H1 (cell line): ENCODE measurements around the gene CFC1B. TPM values are rescaled to one million over a fixed set of nuclear protein-coding genes. Genes with fewer than 3 reads are reported as not detected.
"Not testable (repeated sequence)": the region's sequence is repeated elsewhere in the genome, so short reads cannot be mapped to it uniquely, and the experiment has no call there.

Experiments used
- CTCF ChIA-PET: fragments of 300-600 bp; sonication (Branson Sonifier 250); formaldehyde crosslinking; loops from one replicate; lab custom pipeline; 2021; ENCODE audit not compliant: partially characterized antibody; lab: Charles Lee
- POLR2A ChIA-PET: fragments of 300-600 bp; sonication (Branson Sonifier 250); formaldehyde crosslinking; loops from one replicate; lab custom pipeline; 2021; ENCODE audit warnings: inconsistent platforms; ENCODE audit not compliant: partially characterized antibody; lab: Charles Lee
- DNase-seq, 2 experiments: peaks; one replicate each; pipeline versions ENCODE4 v3.0.0 to v3.0.0-alpha.2; 2010 to 2022; ENCODE audit warnings: low spot score in 2 of 2, low read depth in 1 of 2, mixed read lengths in 1 of 2
- FAIRE-seq: peaks from 2 replicates; lab custom pipeline; 2011; peaks lifted over from hg19 to GRCh38; lab: Jason Lieb, UNC
- H2AFZ ChIP-seq: 2 replicates; pipeline ENCODE4 v1.8.1; 2012; ENCODE audit warnings: low read length, inconsistent platforms
- H2AK5ac ChIP-seq: 2 replicates; pipeline ENCODE4 v1.6.1; 2013; ENCODE audit warnings: low read depth, low read length
- H2BK120ac ChIP-seq: replicated peaks from 2 replicates; pipeline ENCODE3; 2013; ENCODE audit warnings: low read depth, low read length, inconsistent platforms
- H2BK12ac ChIP-seq: 2 replicates; pipeline ENCODE4 v1.6.1; 2013; ENCODE audit warnings: low read depth, low read length
- H2BK15ac ChIP-seq: 2 replicates; pipeline ENCODE4 v1.6.1; 2013; ENCODE audit warnings: low read length
- H2BK20ac ChIP-seq: 2 replicates; pipeline ENCODE4 v1.6.1; 2013; ENCODE audit warnings: low read length
- H2BK5ac ChIP-seq: 2 replicates; pipeline ENCODE4 v1.6.1; 2013; ENCODE audit warnings: low read depth, low read length
- H3K14ac ChIP-seq: 2 replicates; pipeline ENCODE4 v1.6.1; 2013; ENCODE audit warnings: inconsistent platforms; ENCODE audit not compliant: insufficient read length
- H3K18ac ChIP-seq: 2 replicates; pipeline ENCODE4 v1.6.1; 2013; ENCODE audit warnings: low read length; ENCODE audit errors: extremely low read depth
- H3K23ac ChIP-seq: 2 replicates; pipeline ENCODE4 v1.6.1; 2013; ENCODE audit warnings: inconsistent platforms; ENCODE audit not compliant: insufficient read length
- H3K23me2 ChIP-seq: 2 replicates; pipeline ENCODE4 v1.6.1; 2013; ENCODE audit warnings: low read depth, low read length
- H3K27ac ChIP-seq: 2 replicates; pipeline ENCODE4 v1.6.1; 2011; ENCODE audit warnings: low read depth, low read length, inconsistent platforms
- H3K27me3 ChIP-seq, 4 experiments: replicated peaks in 1 of 4; 1 replicate in 1 of 4; 2 replicates in 3 of 4; pipeline versions ENCODE4 v1.6.1 to v1.8.1; 2011 to 2013; ENCODE audit warnings: low read length in 3 of 4, mild to moderate bottlenecking in 3 of 4, inconsistent platforms in 2 of 4, mixed read lengths in 2 of 4, moderate library complexity in 1 of 4; ENCODE audit not compliant: control insufficient read depth in 3 of 4, insufficient read depth in 3 of 4; ENCODE audit errors: extremely low read depth in 1 of 4
- H3K36me3 ChIP-seq, 4 experiments: 2 replicates each; pipeline versions ENCODE4 v1.6.1 to v1.8.1; 2011 to 2013; ENCODE audit warnings: mild to moderate bottlenecking in 4 of 4, low read length in 3 of 4, moderate library complexity in 2 of 4, control low read depth in 1 of 4, inconsistent platforms in 1 of 4; ENCODE audit not compliant: insufficient read depth in 4 of 4, control insufficient read depth in 2 of 4
- H3K4ac ChIP-seq: replicated peaks from 2 replicates; pipeline ENCODE3; 2013; ENCODE audit warnings: low read length, low read depth, mixed read lengths, inconsistent platforms; ENCODE audit not compliant: insufficient read length
- H3K4me1 ChIP-seq, 4 experiments: replicated peaks in 1 of 4; 1 replicate in 1 of 4; 2 replicates in 3 of 4; pipeline versions ENCODE4 v1.6.1 to v1.8.1; 2011 to 2013; ENCODE audit warnings: low read length in 3 of 4, inconsistent platforms in 2 of 4, mixed read lengths in 1 of 4; ENCODE audit not compliant: insufficient read depth in 4 of 4, control insufficient read depth in 3 of 4
- H3K4me2 ChIP-seq, 2 experiments: 2 replicates each; pipeline versions ENCODE4 v1.6.1 to v1.8.1; 2011 to 2013; ENCODE audit warnings: low read depth in 2 of 2, low read length in 2 of 2, control low read depth in 1 of 2, inconsistent platforms in 1 of 2, mild to moderate bottlenecking in 1 of 2; ENCODE audit not compliant: insufficient read depth in 1 of 2
- H3K4me3 ChIP-seq, 4 experiments: fragments of 200-600, 300-600 bp in 1 of 4; sonication (generic), shearing (Covaris generic), sonication (Bioruptor Twin) in 1 of 4; 2 replicates each; pipeline versions ENCODE4 v1.5.1 to v1.8.1; 2011 to 2016; ENCODE audit warnings: low read length in 4 of 4, low read depth in 3 of 4, control low read depth in 2 of 4, inconsistent platforms in 2 of 4, mild to moderate bottlenecking in 2 of 4, mixed read lengths in 1 of 4, moderate library complexity in 1 of 4; ENCODE audit not compliant: insufficient read depth in 2 of 4; ENCODE audit errors: extremely low read depth in 1 of 4
- H3K56ac ChIP-seq: replicated peaks from 2 replicates; pipeline ENCODE3; 2013; ENCODE audit warnings: low read depth, mild to moderate bottlenecking, mixed read lengths, low read length, inconsistent platforms; ENCODE audit not compliant: insufficient read length
- H3K79me1 ChIP-seq: 2 replicates; pipeline ENCODE4 v1.6.1; 2013; ENCODE audit warnings: low read depth, low read length, control low read depth
- H3K79me2 ChIP-seq, 2 experiments: 2 replicates each; pipeline versions ENCODE4 v1.6.1 to v1.8.1; 2012 to 2013; ENCODE audit warnings: low read length in 2 of 2, mild to moderate bottlenecking in 2 of 2, inconsistent platforms in 1 of 2; ENCODE audit not compliant: insufficient read depth in 2 of 2, control insufficient read depth in 1 of 2
- H3K9ac ChIP-seq, 4 experiments: replicated peaks in 1 of 4; 1 replicate in 1 of 4; 2 replicates in 3 of 4; pipeline versions ENCODE4 v1.6.1 to v1.8.1; 2011 to 2013; ENCODE audit warnings: low read depth in 3 of 4, low read length in 3 of 4, control low read depth in 2 of 4, mild to moderate bottlenecking in 2 of 4, moderate library complexity in 2 of 4, inconsistent platforms in 1 of 4; ENCODE audit errors: extremely low read depth in 1 of 4
- H3K9me3 ChIP-seq, 2 experiments: 2 replicates each; pipeline versions ENCODE4 v1.6.1 to v1.8.1; 2012 to 2013; ENCODE audit warnings: mild to moderate bottlenecking in 2 of 2, moderate library complexity in 2 of 2, control low read depth in 1 of 2, inconsistent platforms in 1 of 2, low read depth in 1 of 2, low read length in 1 of 2, mixed read lengths in 1 of 2; ENCODE audit not compliant: insufficient read depth in 2 of 2
- H4K20me1 ChIP-seq, 2 experiments: replicated peaks in 1 of 2; 2 replicates each; pipeline versions ENCODE3 to v1.8.1; 2011 to 2013; ENCODE audit warnings: inconsistent platforms in 2 of 2, low read length in 2 of 2, mild to moderate bottlenecking in 1 of 2; ENCODE audit not compliant: insufficient read depth in 2 of 2, control insufficient read depth in 1 of 2
- H4K5ac ChIP-seq: 2 replicates; pipeline ENCODE4 v1.6.1; 2013; ENCODE audit warnings: low read length, low read depth, mixed read lengths, inconsistent platforms; ENCODE audit not compliant: insufficient read length
- H4K8ac ChIP-seq: 2 replicates; pipeline ENCODE4 v1.8.0; 2013; ENCODE audit warnings: mild to moderate bottlenecking, moderate library complexity, low read length, inconsistent platforms; ENCODE audit not compliant: insufficient read depth; ENCODE audit errors: extremely low read depth
- H4K91ac ChIP-seq: replicated peaks from 2 replicates; pipeline ENCODE3; 2013; ENCODE audit warnings: low read length, mixed read lengths, inconsistent platforms; ENCODE audit not compliant: insufficient read length
- WGBS, 2 experiments: shearing (Covaris generic) in 1 of 2; methylation state at CpG; one replicate each; pipeline versions ENCODE4 v1.1.6 to v1.1.7; 2013 to 2015; ENCODE audit warnings: low lambda C conversion rate in 2 of 2, mixed read lengths in 2 of 2, inconsistent platforms in 1 of 2, low coverage in 1 of 2, missing lambda C conversion rate in 1 of 2; ENCODE audit not compliant: insufficient replicate concordance in 2 of 2, insufficient coverage in 1 of 2, insufficient read length in 1 of 2; ENCODE audit errors: extremely low coverage in 1 of 2, missing lambda C conversion rate in 1 of 2; 5-methylcytosine and 5-hydroxymethylcytosine counted together
- polyA plus RNA-seq, 7 experiments: library from polyadenylated mRNA; depleted of rRNA in 3 of 7; stranded (reverse) in 5 of 7; unstranded in 2 of 7; fragments of >200 nt in 5 of 7; fragments of 200-250 nt in 2 of 7; gene quantifications; 1 replicate in 5 of 7; 2 replicates in 1 of 7; 4 replicates in 1 of 7; pipeline versions ENCODE4 v1.2.1 to v1.2.3, GENCODE V29; 2011 to 2013; ENCODE audit warnings: missing spikeins in 2 of 7, mixed read lengths in 2 of 7
- total RNA-seq: library from RNA; stranded (reverse); fragmentation: NEBNext Ultra II Directional; extraction: Animal tissue kit (Norgen Biotek cat#: 25700); gene quantifications from 2 replicates; pipeline ENCODE4 v1.2.1, GENCODE V29; 2021

CFC1B gene
- total and polyA plus RNA-seq, 2 of the 8 experiments (the other 6 are each of a cell fraction or from before 2014, with no cell fraction given) = 0.11 TPM; not detected in 1

GRCh38 chr2:130510807-130511746 is 9.9 kb upstream of the CFC1B start:
- H3K4me2 ChIP-seq, H2BK5ac ChIP-seq, H4K8ac ChIP-seq, H4K20me1 ChIP-seq, FAIRE-seq, H3K4me1 ChIP-seq, H3K9ac ChIP-seq, CTCF ChIA-PET, H3K9me3 ChIP-seq, H3K27me3 ChIP-seq, DNase-seq, H2AK5ac ChIP-seq, H2BK120ac ChIP-seq, H3K4ac ChIP-seq, H3K23ac ChIP-seq, H2BK20ac ChIP-seq, H3K36me3 ChIP-seq, H3K4me3 ChIP-seq, H3K79me2 ChIP-seq, H4K5ac ChIP-seq, H2BK15ac ChIP-seq, H3K79me1 ChIP-seq, H3K18ac ChIP-seq, POLR2A ChIA-PET, H3K23me2 ChIP-seq, H2AFZ ChIP-seq, H2BK12ac ChIP-seq, H3K14ac ChIP-seq, H4K91ac ChIP-seq, H3K56ac ChIP-seq, H3K27ac ChIP-seq: not testable (repeated sequence)
- 80% methylated on average over 2 of the region's 31 CpGs; no CpG with 5 or more reads in 1 of the 2 experiments for WGBS, 2 experiments
